C4-2B (cell line): Measurements from ENCODE around the gene GHRHR.

Experiments
- CTCF ChIP-seq: fragments of 450-650 bp; conservative IDR thresholded peaks from 2 replicates; pipeline ENCODE4 v1.5.1; 2017; ENCODE audit warnings: mild to moderate bottlenecking
- ZFX ChIP-seq: fragments of 450-650 bp; IDR thresholded peaks from 2 replicates; pipeline ENCODE4 v1.6.1; 2017

DNA sequence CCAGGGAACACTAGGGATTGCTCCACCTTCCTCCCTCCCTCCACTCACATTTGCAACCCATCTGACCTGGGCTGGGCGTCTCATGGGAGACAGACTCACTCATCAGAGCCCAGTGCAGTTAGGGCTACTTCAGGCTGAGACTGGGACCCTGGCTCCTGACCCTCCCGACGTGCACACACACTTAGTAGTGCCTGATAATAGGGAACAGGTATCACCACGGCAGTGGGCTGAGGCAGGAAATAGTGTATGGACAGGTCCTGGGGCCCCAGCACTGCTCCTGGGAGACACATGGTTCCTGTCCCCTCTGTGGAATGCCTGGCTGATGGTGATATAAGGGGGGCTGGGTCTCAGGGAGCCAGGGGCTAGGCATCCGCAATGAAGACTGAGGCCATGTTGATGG is 37.8 kb upstream of the GHRHR start:
- TF ChIP-seq CTCF (no peak), ZFX (no peak)
